ENCODE measurements around the gene PAPPA.

PAPPA gene

DNA sequence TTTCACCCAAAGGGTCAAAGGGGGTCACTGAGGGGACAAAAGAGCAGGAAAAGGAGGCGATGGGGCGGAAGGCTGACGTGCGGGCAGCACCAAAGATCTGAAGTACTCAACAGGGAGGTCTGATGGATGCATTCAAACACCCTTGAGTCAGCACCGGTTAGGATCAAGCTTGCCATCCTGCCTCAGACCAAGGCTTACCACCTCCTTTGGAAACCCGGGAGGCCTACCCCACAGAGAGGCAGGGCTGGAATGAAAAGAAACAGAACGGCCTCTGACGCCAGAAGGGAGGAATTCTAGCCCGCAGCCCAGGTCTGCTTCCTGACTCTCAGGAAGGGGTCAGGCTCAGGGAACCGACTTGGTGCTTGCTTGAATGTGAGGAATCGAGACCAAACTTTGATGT, 125.6 kb downstream of the PAPPA start:
- Histone ChIP-seq H3K4me3 (no peak overlapping the region), H3K27ac (no peak overlapping the region), H3K36me3 (no peaks in the 10 kb centered on the region), H3K27me3 (no peaks in the 10 kb centered on the region), H3K4me1 (no peaks in the 10 kb centered on the region), H3K9me3 (no peaks in the 10 kb centered on the region)
- no peak for DNase-seq
- TF ChIP-seq CTCF (IDR thresholded peaks at IDR 0.05) = no peak
- intact Hi-C loops (cut with DNase I; ENCODE audit: low total_unique reads) = no loop called here

- H3K27me3 ChIP-seq = no peaks in the 10 kb centered on the region
- no peak overlapping the region for H3K4me3 ChIP-seq
- intact Hi-C loops (cut with DNase I; ENCODE audit: low total_unique reads) = no loop called here
- no peak for DNase-seq
- H3K27ac ChIP-seq = no peak overlapping the region
- no peaks in the 10 kb centered on the region for H3K4me1 ChIP-seq
- no peaks in the 10 kb centered on the region for H3K9me3 ChIP-seq
- no peaks in the 10 kb centered on the region for H3K36me3 ChIP-seq
- TF ChIP-seq CTCF (IDR thresholded peaks at IDR 0.05) = no peak
These were observed 126.9 kb downstream of the PAPPA start for GRCh38 chr9:116280529-116280928.

DNA sequence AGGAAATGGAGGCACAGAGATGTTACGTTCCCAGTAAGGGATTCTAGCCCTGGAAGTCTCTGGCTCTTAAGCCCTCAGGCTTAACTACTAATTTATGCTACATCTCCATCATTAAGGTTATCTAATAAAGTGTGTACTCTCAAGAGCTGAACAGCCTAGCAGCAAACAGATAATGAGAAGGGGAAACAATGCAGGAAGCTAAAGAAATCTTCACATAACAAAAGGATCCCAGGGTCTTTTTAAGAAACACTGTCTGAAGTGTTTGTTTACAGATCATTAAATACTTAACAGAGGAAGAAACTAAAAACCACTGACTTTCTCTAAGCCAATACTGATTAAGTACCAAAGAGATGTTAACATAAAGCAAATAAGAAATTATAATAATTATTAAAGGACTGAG, 129.0 kb downstream of the PAPPA start:
- H3K36me3 ChIP-seq = no peaks in the 10 kb centered on the region
- DNase-seq = no peak
- H3K27ac ChIP-seq = no peak overlapping the region
- H3K27me3 ChIP-seq = no peaks in the 10 kb centered on the region
- intact Hi-C loops (cut with DNase I; ENCODE audit: low total_unique reads) = no loop called here
- TF ChIP-seq CTCF (IDR thresholded peaks at IDR 0.05) = no peak
- H3K4me1 ChIP-seq = no peaks in the 10 kb centered on the region
- no peaks in the 10 kb centered on the region for H3K9me3 ChIP-seq
- no peak overlapping the region for H3K4me3 ChIP-seq

GRCh38 chr9:116284518-116284917, 130.9 kb downstream of the PAPPA start:
- no peak overlapping the region for H3K4me3 ChIP-seq
- no peaks in the 10 kb centered on the region for H3K36me3 ChIP-seq
- no peaks in the 10 kb centered on the region for H3K4me1 ChIP-seq
- no peak for DNase-seq
- H3K27me3 ChIP-seq = no peaks in the 10 kb centered on the region
- no peak for TF ChIP-seq CTCF (IDR thresholded peaks at IDR 0.05)
- no peaks in the 10 kb centered on the region for H3K9me3 ChIP-seq
- intact Hi-C loops (cut with DNase I; ENCODE audit: low total_unique reads) = no loop called here
- H3K27ac ChIP-seq = no peak overlapping the region

DNA sequence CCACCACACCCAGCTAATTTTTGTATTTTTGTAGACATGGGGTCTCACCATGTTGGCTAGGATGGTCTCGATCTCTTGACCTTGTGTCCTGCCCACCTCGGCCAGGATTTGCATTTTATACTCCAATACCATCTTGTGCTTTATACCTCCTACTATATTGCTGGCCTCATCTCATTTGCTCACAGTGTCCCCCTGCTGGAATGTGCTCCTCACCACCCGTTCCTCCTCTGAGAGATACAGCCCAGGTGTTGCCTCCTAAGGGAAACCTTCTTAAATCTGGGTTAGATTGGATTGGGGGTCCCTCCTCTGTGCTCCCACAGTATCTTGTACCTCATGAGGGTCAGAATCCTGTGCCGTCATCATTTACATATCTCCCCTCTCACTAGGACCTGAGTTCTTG, 131.7 kb downstream of the PAPPA start:
- H3K27ac ChIP-seq = no peak overlapping the region
- H3K9me3 ChIP-seq = no peaks in the 10 kb centered on the region
- no peak for DNase-seq
- no peak overlapping the region for H3K4me3 ChIP-seq
- no peaks in the 10 kb centered on the region for H3K27me3 ChIP-seq
- intact Hi-C loops (cut with DNase I; ENCODE audit: low total_unique reads) = no loop called here
- no peaks in the 10 kb centered on the region for H3K36me3 ChIP-seq
- no peaks in the 10 kb centered on the region for H3K4me1 ChIP-seq
- no peak for TF ChIP-seq CTCF (IDR thresholded peaks at IDR 0.05)

- no peaks in the 10 kb centered on the region for H3K27me3 ChIP-seq
- no peak overlapping the region for H3K4me3 ChIP-seq
- no peaks in the 10 kb centered on the region for H3K9me3 ChIP-seq
- no peaks in the 10 kb centered on the region for H3K4me1 ChIP-seq
- intact Hi-C loops (cut with DNase I; ENCODE audit: low total_unique reads) = no loop called here
- DNase-seq = no peak
- no peak for TF ChIP-seq CTCF (IDR thresholded peaks at IDR 0.05)
- no peak overlapping the region for H3K27ac ChIP-seq
- H3K36me3 ChIP-seq = no peaks in the 10 kb centered on the region
These were observed 132.7 kb downstream of the PAPPA start for GRCh38 chr9:116286297-116286696.
